ENCODE measurements around the gene NFKBIE. TPM values are rescaled to one million over a fixed set of nuclear protein-coding genes. Genes with fewer than 3 reads are reported as not detected.

Gene NFKBIE
- total RNA-seq, 1 donor from 2014 or later = 10.1 TPM

DNA sequence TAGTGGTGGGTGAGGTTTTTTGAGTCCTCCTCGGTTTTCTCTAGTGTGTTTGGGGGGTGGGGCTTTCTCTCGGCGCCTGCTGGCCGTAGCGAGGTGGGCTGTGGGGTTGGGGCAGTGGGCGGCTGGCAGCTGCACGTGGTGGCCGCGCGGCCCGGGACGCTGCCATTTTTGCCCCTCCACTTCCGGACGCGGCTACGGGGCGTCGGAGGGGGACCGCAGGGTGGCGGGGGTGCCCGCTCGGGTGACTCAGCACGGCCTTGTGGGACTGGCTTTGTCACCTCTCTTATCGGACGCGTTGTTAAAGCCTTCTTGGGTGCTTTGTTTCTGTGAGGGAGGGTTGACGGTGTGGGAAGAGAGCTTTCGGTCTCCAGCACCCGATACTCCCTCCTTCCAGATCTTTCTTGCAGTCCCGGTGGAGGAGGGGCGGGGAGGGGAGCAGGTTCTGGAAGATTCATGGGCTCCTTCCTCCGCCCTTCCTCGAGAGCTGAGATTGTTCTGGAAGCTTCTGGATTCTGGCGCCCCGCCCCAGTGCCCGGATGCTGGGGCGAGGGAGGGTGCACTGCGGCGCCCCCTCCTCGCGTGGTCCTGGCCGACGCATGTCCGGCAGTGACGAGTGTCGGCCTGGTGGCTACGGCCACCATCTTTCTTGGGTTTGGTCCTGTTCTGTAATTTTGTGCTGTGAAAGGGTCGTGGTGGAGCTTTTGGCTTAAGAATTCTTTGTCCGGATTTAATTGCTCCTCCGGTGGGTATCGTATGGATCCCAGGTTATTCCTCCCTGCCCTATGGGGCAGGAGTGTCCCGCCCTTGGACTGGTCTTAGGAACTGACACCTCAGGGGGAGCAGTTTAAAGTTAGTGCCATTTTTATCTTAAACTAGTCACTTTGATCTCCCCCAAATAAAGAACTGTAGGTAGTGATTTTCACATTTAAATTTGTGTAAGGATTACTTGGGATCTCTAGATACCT, 17.7 kb downstream of the NFKBIE start:
- DNase-seq (ENCODE audit: low read depth) (no peak), FAIRE-seq (no peak)
- Mint-ChIP-seq H3K36me3 (ENCODE audit: low read depth, unreplicated experiment) (peaks cover 32% of the 10 kb centered on the region), H3K27ac (ENCODE audit: unreplicated experiment) (peak overlapping the region; percentile 98), H3K4me3 (ENCODE audit: unreplicated experiment) (peak overlapping the region; percentile 98), H3K27me3 (ENCODE audit: low read depth, unreplicated experiment) (no peaks in the 10 kb centered on the region), H3K4me1 (ENCODE audit: low read depth, unreplicated experiment) (peaks cover 35% of the 10 kb centered on the region), H3K9me3 (ENCODE audit: unreplicated experiment) (peaks cover 3% of the 10 kb centered on the region)
- H3K27me3 ChIP-seq (ENCODE audit: insufficient read depth, low read length) = no peaks in the 10 kb centered on the region
- H2AFZ ChIP-seq (ENCODE audit: low read depth, low read length) = no peak overlapping the region
- H3K4me1 ChIP-seq (ENCODE audit: insufficient read depth, low read length) = peaks cover 17% of the 10 kb centered on the region
- H4K20me1 ChIP-seq (ENCODE audit: insufficient read depth, low read length) = peaks cover 57% of the 10 kb centered on the region
- peak overlapping the region; percentile 93 for H3K4me2 ChIP-seq (ENCODE audit: low read length)
- no peaks in the 10 kb centered on the region for H3K9me3 ChIP-seq (ENCODE audit: insufficient read depth, low read depth, low read length)
- peak overlapping the region; percentile 92 for H3K27ac ChIP-seq (ENCODE audit: low read depth, low read length)
- peaks cover 61% of the 10 kb centered on the region for H3K79me2 ChIP-seq (ENCODE audit: insufficient read depth, low read length)
- peak overlapping the region; percentile 100 for H3K9ac ChIP-seq (ENCODE audit: low read length)
- peak overlapping the region; percentile 100 for H3K4me3 ChIP-seq (ENCODE audit: insufficient read depth, low read depth, low read length)
- peaks cover 42% of the 10 kb centered on the region for H3K36me3 ChIP-seq (ENCODE audit: insufficient read depth, low read length)
- TF ChIP-seq, protein P1, sequence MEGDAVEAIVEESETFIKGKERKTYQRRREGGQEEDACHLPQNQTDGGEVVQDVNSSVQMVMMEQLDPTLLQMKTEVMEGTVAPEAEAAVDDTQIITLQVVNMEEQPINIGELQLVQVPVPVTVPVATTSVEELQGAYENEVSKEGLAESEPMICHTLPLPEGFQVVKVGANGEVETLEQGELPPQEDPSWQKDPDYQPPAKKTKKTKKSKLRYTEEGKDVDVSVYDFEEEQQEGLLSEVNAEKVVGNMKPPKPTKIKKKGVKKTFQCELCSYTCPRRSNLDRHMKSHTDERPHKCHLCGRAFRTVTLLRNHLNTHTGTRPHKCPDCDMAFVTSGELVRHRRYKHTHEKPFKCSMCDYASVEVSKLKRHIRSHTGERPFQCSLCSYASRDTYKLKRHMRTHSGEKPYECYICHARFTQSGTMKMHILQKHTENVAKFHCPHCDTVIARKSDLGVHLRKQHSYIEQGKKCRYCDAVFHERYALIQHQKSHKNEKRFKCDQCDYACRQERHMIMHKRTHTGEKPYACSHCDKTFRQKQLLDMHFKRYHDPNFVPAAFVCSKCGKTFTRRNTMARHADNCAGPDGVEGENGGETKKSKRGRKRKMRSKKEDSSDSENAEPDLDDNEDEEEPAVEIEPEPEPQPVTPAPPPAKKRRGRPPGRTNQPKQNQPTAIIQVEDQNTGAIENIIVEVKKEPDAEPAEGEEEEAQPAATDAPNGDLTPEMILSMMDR (IDR thresholded peaks at IDR 0.05; ENCODE audit: insufficient read depth, low read depth, low read length) = no peak
- no peak for TF ChIP-seq EZH2 (IDR thresholded peaks at IDR 0.05; ENCODE audit: insufficient read depth, low read length)

DNA sequence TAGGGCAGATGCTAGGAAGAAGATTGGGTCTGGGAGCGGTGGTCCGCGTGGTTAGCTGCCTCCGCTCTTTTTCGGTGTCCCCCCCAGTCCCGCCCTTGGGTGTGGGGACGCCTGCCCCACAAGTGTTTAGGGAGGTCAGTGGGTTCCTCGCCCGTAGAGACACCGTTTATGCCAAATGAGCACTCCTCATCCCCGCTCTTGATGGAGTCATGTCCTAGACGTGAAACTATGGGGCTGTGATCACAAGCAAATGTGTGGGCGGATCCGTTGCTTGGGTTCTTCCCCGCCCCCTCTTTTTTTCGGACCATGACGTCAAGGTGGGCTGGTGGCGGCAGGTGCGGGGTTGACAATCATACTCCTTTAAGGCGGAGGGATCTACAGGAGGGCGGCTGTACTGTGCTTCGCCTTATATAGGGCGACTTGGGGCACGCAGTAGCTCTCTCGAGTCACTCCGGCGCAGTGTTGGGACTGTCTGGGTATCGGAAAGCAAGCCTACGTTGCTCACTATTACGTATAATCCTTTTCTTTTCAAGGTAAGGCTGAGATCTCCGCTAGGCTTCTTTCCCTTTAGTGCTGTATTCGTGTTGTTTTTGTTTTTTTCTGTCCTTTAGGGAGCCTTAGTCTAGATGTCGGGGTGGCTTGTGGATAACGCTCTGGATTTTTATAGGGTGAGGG, 18.6 kb downstream of the NFKBIE start, which contains the start of gene HSP90AB1:
Gene HSP90AB1, plus strand, starts transcription at position 439 of the 675 bp plus-strand sequence. CDS start 1,529 bp downstream, outside the sequence.
- H3K27ac Mint-ChIP-seq (ENCODE audit: unreplicated experiment) = peak within 1 kb of the TSS; percentile 98
- no peak for TF ChIP-seq EZH2 (IDR thresholded peaks at IDR 0.05; ENCODE audit: insufficient read depth, low read length)
- TF ChIP-seq, protein P1 (IDR thresholded peaks at IDR 0.05; ENCODE audit: insufficient read depth, low read depth, low read length) = no peak
- peaks cover 30% of the 10 kb centered on the region for H3K4me1 Mint-ChIP-seq (ENCODE audit: low read depth, unreplicated experiment)
- Histone ChIP-seq H3K36me3 (ENCODE audit: insufficient read depth, low read length) (peaks cover 37% of the 10 kb centered on the region), H3K9ac (ENCODE audit: low read length) (peak within 1 kb of the TSS; percentile 100), H3K27me3 (ENCODE audit: insufficient read depth, low read length) (no peaks in the 10 kb centered on the region), H3K4me1 (ENCODE audit: insufficient read depth, low read length) (peaks cover 17% of the 10 kb centered on the region), H4K20me1 (ENCODE audit: insufficient read depth, low read length) (peaks cover 49% of the 10 kb centered on the region), H3K4me3 (ENCODE audit: insufficient read depth, low read depth, low read length) (peak within 1 kb of the TSS; percentile 100), H3K4me2 (ENCODE audit: low read length) (peak within 1 kb of the TSS; percentile 93), H3K79me2 (ENCODE audit: insufficient read depth, low read length) (peaks cover 54% of the 10 kb centered on the region), H3K9me3 (ENCODE audit: insufficient read depth, low read depth, low read length) (no peaks in the 10 kb centered on the region), H3K27ac (ENCODE audit: low read depth, low read length) (peak within 1 kb of the TSS; percentile 92), H2AFZ (ENCODE audit: low read depth, low read length) (peak within 1 kb of the TSS; percentile 93)
- peak within 1 kb of the TSS; percentile 98 for H3K4me3 Mint-ChIP-seq (ENCODE audit: unreplicated experiment)
- peak; percentile 100 for DNase-seq (ENCODE audit: low read depth)
- no peaks in the 10 kb centered on the region for H3K27me3 Mint-ChIP-seq (ENCODE audit: low read depth, unreplicated experiment)
- FAIRE-seq = no peak
- H3K9me3 Mint-ChIP-seq (ENCODE audit: unreplicated experiment) = peaks cover 3% of the 10 kb centered on the region
- peaks cover 30% of the 10 kb centered on the region for H3K36me3 Mint-ChIP-seq (ENCODE audit: low read depth, unreplicated experiment)
